Fibroblast of lung (primary cell): ENCODE measurements around the gene PUS10. TPM values are rescaled to one million over a fixed set of nuclear protein-coding genes. Genes with fewer than 3 reads are reported as not detected.

Experiments
- DNase-seq, 2 donors: peaks; one replicate each; pipeline versions ENCODE4 v3.0.0 to v3.0.0-alpha.2; 2010; ENCODE audit warnings: low read depth in 2 of 2
- H2AFZ ChIP-seq: 2 replicates; pipeline ENCODE4 v1.5.1; 2012; ENCODE audit warnings: low read length, control low read depth, inconsistent platforms
- H3K27ac ChIP-seq: 2 replicates; pipeline ENCODE4 v1.5.1; 2011; ENCODE audit warnings: low read length, control low read depth; ENCODE audit not compliant: insufficient read depth
- H3K27me3 ChIP-seq: 2 replicates; pipeline ENCODE4 v1.5.1; 2011; ENCODE audit warnings: mild to moderate bottlenecking, low read length; ENCODE audit not compliant: control insufficient read depth, insufficient read depth
- H3K36me3 ChIP-seq: 2 replicates; pipeline ENCODE4 v1.5.1; 2011; ENCODE audit warnings: low read length; ENCODE audit not compliant: control insufficient read depth, insufficient read depth
- H3K4me1 ChIP-seq: 2 replicates; pipeline ENCODE4 v1.5.1; 2011; ENCODE audit warnings: low read length; ENCODE audit not compliant: control insufficient read depth, insufficient read depth; ENCODE audit errors: extremely low read depth
- H3K4me2 ChIP-seq: 2 replicates; pipeline ENCODE4 v1.5.1; 2011; ENCODE audit warnings: low read length, control low read depth; ENCODE audit not compliant: insufficient read depth; ENCODE audit errors: extremely low read depth
- H3K4me3 ChIP-seq, 4 experiments: fragments of 200-600 bp in 1 of 4; sonication (generic) in 1 of 4; replicated peaks in 1 of 4; 2 replicates each; pipeline ENCODE4 v1.5.1; 2011 to 2016; ENCODE audit warnings: low read length in 4 of 4, low read depth in 3 of 4, mild to moderate bottlenecking in 3 of 4, control low read depth in 2 of 4, inconsistent platforms in 1 of 4, mixed read lengths in 1 of 4; ENCODE audit not compliant: insufficient read depth in 1 of 4; ENCODE audit errors: control extremely low read depth in 1 of 4
- H3K79me2 ChIP-seq: 2 replicates; pipeline ENCODE4 v1.5.1; 2012; ENCODE audit warnings: mild to moderate bottlenecking, low read length, inconsistent platforms; ENCODE audit not compliant: control insufficient read depth, insufficient read depth
- H3K9ac ChIP-seq: 2 replicates; pipeline ENCODE4 v1.5.1; 2011; ENCODE audit warnings: mild to moderate bottlenecking, low read length, control low read depth; ENCODE audit not compliant: insufficient read depth
- H3K9me3 ChIP-seq: 2 replicates; pipeline ENCODE4 v1.5.1; 2012; ENCODE audit warnings: low read depth, low read length; ENCODE audit not compliant: control insufficient read depth, insufficient read depth
- H4K20me1 ChIP-seq: 2 replicates; pipeline ENCODE4 v1.5.1; 2011; ENCODE audit warnings: low read length; ENCODE audit not compliant: control insufficient read depth, insufficient read depth; ENCODE audit errors: extremely low read depth
- CTCF ChIP-seq, 2 donors: IDR thresholded peaks in 1 of 2; conservative IDR thresholded peaks in 1 of 2; 1 replicate in 1 of 2; 2 replicates in 1 of 2; pipeline ENCODE4 v1.5.1; 2011 to 2012; ENCODE audit warnings: low read length in 2 of 2, control low read depth in 1 of 2, inconsistent platforms in 1 of 2, low read depth in 1 of 2, mild to moderate bottlenecking in 1 of 2
- EZH2 ChIP-seq: IDR thresholded peaks from 2 replicates; pipeline ENCODE4 v1.5.1; 2012; ENCODE audit warnings: low read length, control low read depth, mild to moderate bottlenecking; ENCODE audit errors: missing control alignments
- polyA plus RNA-seq, 2 donors: library from polyadenylated mRNA; depleted of rRNA in 1 of 2; stranded (reverse) in 1 of 2; unstranded in 1 of 2; fragments of >200 nt; gene quantifications; 2 replicates each; pipeline ENCODE4 v1.2.1, GENCODE V29; 2011 to 2012; ENCODE audit warnings: missing spikeins in 1 of 2
- total RNA-seq: library from RNA; depleted of rRNA; stranded (reverse); fragments of >200 nt; gene quantifications from 2 replicates; pipeline ENCODE4 v1.2.1, GENCODE V29; 2014

The PUS10 gene
- total and polyA plus RNA-seq, 2 donors (not counting 1 experiment from before 2014, with no cell fraction given), result 6.0 to 9.2 TPM

GRCh38 chr2:61023670-61024069 is 5.6 kb upstream of the PUS10 start:
- no peak overlapping the region for H3K4me2 ChIP-seq
- H3K4me3 ChIP-seq, result no peak overlapping the region
- H3K27me3 ChIP-seq, result no peaks in the 10 kb centered on the region
- H3K9ac ChIP-seq, result no peak overlapping the region
- peaks cover 29% of the 10 kb centered on the region for H3K79me2 ChIP-seq
- no peaks in the 10 kb centered on the region for H3K4me1 ChIP-seq
- H4K20me1 ChIP-seq, result no peaks in the 10 kb centered on the region
- no peak overlapping the region for H3K27ac ChIP-seq
- H3K36me3 ChIP-seq, result peaks cover 1% of the 10 kb centered on the region
- no peak for TF ChIP-seq CTCF (conservative IDR thresholded peaks at IDR 0.05 in 1 of 2, IDR thresholded peaks at IDR 0.05 in 1 of 2; ENCODE audit: low read depth in 1 of 2, low read length in 2 of 2)
- no peak for TF ChIP-seq EZH2
- no peak for DNase-seq
- no peak overlapping the region for H2AFZ ChIP-seq
- no peaks in the 10 kb centered on the region for H3K9me3 ChIP-seq

- no peak for DNase-seq
- Histone ChIP-seq H3K4me2 (no peak overlapping the region), H2AFZ (no peak overlapping the region), H3K9ac (no peak overlapping the region), H3K4me1 (no peaks in the 10 kb centered on the region), H3K4me3 (no peak overlapping the region), H4K20me1 (no peaks in the 10 kb centered on the region), H3K36me3 (no peaks in the 10 kb centered on the region), H3K27me3 (no peaks in the 10 kb centered on the region), H3K9me3 (no peaks in the 10 kb centered on the region), H3K27ac (no peak overlapping the region), H3K79me2 (peaks cover 45% of the 10 kb centered on the region)
- TF ChIP-seq CTCF (conservative IDR thresholded peaks at IDR 0.05 in 1 of 2, IDR thresholded peaks at IDR 0.05 in 1 of 2; ENCODE audit: low read depth in 1 of 2, low read length in 2 of 2) (no peak), EZH2 (no peak)
These were observed 3.2 kb upstream of the PUS10 start for GRCh38 chr2:61021228-61021660.

- Histone ChIP-seq H3K9ac (no peak overlapping the region), H3K4me1 (no peaks in the 10 kb centered on the region), H3K79me2 (peaks cover 45% of the 10 kb centered on the region), H4K20me1 (no peaks in the 10 kb centered on the region), H3K27ac (no peak overlapping the region), H3K27me3 (no peaks in the 10 kb centered on the region), H3K4me3 (peak overlapping the region; percentile 85 to 97 (median 91)), H3K4me2 (peak overlapping the region; percentile 81), H3K36me3 (no peaks in the 10 kb centered on the region), H3K9me3 (no peaks in the 10 kb centered on the region), H2AFZ (no peak overlapping the region)
- TF ChIP-seq CTCF (conservative IDR thresholded peaks at IDR 0.05 in 1 of 2, IDR thresholded peaks at IDR 0.05 in 1 of 2; ENCODE audit: low read depth in 1 of 2, low read length in 2 of 2) (no peak), EZH2 (no peak)
- DNase-seq, result no peak
These were observed 743 bp upstream of the PUS10 start for GRCh38 chr2:61018798-61019197.
